Fibroblast of skin of scalp (primary cell): Measurements from ENCODE around the gene PDZD4. TPM values are rescaled to one million over a fixed set of nuclear protein-coding genes. Genes with fewer than 3 reads are reported as not detected.

Experiments used
- DNase-seq: peaks from one replicate; pipeline ENCODE4 v3.0.0-alpha.2; 2013
- polyA plus RNA-seq, 2 experiments: library from polyadenylated mRNA; unstranded; fragments of 120-200 nt; gene quantifications; one replicate each; pipeline ENCODE4 v1.2.1, GENCODE V29; 2013; ENCODE audit not compliant: insufficient read length in 2 of 2

The PDZD4 gene, protein sequence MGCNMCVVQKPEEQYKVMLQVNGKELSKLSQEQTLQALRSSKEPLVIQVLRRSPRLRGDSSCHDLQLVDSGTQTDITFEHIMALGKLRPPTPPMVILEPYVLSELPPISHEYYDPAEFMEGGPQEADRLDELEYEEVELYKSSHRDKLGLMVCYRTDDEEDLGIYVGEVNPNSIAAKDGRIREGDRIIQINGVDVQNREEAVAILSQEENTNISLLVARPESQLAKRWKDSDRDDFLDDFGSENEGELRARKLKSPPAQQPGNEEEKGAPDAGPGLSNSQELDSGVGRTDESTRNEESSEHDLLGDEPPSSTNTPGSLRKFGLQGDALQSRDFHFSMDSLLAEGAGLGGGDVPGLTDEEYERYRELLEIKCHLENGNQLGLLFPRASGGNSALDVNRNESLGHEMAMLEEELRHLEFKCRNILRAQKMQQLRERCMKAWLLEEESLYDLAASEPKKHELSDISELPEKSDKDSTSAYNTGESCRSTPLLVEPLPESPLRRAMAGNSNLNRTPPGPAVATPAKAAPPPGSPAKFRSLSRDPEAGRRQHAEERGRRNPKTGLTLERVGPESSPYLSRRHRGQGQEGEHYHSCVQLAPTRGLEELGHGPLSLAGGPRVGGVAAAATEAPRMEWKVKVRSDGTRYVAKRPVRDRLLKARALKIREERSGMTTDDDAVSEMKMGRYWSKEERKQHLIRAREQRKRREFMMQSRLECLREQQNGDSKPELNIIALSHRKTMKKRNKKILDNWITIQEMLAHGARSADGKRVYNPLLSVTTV
- 6.8 TPM for polyA plus RNA-seq (2013, experiment 1 of 2; ENCODE audit: insufficient read length)
- 6.3 TPM for polyA plus RNA-seq (2013, experiment 2 of 2; ENCODE audit: insufficient read length)

DNA sequence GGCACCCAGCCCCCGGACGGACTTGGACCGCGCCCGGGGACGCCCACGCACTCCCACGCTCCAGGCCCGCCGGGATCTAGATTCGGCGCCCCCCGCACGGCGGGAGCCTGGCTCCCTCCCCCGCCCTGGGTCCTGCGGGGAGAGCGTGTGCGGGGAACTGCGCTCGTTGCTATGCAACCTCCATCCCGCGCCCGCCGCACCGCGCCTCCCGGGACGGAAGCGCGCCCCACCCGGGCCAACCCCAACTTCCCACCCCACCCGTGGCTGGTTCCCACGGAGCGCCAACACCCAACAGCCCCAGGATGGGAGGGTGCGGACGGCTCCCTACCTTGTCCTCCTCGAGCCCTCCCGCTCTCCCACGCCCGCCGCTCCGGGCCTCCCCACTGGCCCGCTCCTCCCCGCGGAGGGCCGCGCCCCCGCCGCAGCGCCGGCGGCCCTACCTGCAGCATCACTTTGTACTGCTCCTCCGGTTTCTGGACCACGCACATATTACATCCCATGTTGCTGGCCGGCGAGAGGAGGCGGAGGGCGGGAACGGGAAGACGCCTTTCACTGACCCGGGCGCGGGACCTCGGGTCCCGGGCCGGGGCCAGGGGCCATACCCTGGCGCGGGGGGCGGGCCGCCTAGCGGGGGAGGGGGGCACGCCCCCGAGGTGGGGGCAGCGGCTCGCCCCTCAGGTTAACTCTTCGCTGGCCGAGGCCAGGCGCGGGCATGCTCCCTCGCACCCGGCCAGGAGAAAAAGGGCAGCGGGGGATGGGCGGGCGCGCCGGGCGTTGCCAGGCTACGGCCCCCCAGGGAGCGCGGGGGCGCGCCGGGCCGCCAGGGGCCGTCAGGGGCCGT lies at the start of gene PDZD4:
TSS of gene PDZD4 (minus strand) at position 746 of the 841 bp plus-strand sequence. CDS start at position 500, 246 bp downstream.
- no peak for DNase-seq

DNA sequence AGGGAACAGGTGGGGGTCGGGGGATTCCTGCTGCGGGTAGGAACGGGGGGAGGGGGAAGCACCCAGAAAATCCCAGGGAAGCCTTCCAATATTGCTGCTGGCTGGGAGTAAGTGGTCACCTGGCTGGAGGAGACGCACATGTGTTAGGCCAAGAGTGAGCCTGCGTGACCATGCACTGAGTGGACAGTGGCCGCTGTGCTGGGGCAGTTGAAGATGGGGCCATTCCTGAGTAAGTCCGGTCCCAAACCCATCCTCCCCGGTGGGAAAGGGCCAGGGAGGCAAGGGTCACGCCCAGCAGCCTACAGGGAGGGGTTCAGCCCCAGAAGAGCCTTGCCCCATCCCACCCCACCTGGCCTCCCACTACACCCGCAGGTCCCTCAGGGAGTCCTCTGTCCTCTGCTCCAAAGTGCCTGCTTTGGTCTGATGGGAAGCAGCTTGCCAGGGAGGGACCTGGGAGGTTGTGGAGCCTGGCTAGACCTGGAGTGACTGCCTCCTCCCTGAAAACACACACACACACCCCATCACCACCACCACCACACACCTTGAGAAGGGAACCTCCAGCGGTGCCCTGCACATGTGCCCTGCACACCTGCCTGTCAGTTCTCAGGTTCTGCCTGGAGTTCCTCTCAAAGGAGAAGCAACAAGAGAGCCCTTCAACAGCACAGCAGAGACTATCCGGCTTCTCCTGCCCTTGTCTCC lies 49.5 kb upstream of the PDZD4 start:
- no peak for DNase-seq

DNA sequence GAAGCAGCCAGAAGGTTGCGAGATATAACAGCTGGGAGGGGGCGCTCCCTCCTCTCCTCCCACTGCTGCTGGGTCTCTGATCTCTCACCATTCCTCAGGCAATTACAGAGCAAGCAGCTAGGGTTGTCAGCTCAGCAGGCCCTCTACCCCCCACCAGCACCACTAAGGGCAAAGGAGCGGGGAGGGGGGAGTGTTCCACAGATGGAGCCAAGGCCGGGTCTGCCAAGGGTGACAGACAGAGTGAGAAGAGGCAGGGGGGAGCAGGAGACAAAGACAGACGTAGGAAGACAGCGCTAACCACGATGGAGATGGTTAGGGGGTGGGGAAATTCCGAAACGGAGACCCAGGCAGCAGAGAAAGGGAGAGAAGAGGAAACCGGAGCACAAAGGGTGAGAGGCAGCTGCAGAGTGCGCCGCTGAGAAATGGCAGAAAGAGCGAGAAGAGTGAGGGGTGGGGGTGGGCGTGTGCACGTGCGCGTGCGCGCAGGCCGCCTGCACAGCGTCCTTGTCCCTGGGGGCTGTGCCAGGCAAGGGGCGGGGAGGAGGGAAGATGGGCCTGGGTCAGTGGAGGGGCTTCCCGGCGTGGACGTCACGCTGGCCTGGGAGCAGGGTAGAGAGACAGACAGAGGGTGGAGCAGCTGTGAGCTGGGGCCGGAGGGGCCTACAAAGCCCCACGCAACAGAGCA lies 48.8 kb upstream of the PDZD4 start:
- DNase-seq: no peak

DNA sequence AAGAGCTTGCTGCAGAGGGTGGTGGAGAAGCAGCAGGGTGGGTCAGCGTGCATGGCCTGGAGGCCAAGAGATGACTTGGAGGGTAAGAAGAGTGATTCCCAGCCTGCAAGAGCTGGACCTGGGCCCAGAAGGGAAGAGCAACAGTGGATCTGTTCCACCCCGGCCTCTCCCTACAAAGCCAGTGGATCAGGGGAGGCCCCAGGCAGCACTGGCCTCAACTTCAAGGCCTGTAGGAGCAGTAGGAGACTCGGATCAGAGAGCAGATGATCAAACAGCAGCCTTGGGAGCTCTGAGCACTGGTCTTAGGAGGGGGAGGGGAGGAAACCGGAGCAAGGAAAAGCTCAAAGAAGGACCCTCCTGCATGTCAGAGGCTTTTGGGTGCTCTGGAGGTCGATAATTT lies 48.0 kb upstream of the PDZD4 start:
- DNase-seq: no peak

DNA sequence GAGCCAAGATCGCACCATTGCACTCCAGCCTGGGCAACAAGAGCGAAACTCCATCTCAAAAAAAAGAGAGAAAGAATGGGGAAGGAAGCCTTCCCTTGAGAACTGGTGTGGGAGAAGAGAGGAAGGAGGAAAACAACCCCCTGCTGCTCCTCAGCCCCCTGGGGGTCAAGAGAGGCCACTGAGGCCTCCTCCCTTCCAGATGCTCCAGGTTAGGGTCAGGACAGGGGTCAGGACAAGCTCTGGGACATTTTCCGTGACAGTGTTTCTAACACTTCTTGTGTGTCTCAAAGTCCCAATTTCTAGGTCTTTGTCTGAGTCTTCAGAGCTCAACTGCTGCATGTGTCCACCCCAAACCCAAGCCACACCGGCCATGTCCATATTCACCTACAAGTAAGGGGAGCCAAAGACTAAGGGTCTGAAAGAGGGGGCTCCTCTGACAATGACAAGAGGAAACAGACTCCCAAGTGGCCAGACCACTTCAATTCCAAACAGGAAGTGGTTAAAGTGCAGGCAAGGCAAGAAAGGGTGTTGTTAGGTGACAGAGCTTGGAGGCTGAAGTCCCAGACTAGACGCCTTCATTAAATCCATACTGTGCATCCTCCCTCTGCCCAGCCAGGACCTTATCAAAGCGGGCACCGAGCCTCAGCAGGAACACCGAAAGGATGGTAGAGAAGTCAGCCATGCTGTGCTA lies 47.4 kb upstream of the PDZD4 start:
- no peak for DNase-seq

DNA sequence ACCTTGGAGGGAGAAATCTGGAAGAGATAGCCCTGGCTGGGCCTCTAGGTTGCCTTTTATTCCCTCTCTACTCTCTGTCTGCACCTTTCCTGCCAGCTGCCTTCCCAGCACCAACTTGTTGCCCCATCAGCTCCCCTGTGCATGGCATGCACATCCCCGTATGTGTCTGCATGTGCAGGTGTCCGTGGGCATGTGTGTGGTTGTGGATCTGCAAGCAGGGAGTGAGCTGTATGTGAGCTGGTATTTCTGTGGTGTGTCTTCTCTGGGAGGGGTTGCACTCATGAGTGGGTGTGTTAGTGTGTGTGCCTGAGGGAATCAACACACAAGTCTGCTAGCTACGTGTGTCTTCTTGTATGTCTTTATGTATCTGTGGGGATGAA lies 45.8 kb upstream of the PDZD4 start:
- DNase-seq: no peak

DNA sequence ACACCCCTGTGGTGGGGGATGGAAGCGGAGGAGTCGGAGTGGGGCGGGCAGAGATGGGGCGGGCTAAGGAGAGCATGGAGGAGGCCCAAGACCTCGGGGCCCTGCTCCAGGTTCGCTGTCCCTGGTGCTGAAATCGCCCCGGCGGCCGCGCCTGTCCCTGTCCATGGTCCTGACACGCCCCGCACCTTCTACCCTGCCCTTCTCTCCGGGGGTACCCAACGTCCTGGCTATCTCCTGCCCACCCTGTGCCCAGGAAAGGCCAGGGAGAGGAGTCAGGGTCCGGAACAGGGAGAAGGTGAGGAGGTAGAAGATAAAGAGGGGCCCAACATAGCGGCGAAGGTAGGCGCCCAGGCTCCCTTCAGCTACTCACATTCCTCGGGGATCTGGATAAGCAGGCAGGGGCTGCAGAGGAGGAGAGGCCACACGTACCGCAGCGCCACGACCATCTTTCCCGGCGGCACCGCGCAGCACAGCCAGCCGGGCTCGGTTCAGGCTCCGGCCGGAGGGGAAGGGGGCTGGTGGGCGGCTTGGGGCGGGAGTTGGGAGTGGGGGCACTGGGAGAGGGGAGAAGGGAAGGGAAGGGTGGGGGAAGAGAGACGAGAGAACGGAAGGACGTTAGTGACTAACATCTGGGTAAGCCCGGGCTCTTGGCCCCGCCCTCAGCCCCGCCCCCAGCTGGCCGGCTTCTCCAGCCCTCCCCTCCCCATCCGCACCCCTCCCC lies 45.2 kb upstream of the PDZD4 start:
- DNase-seq: peak; percentile 27

DNA sequence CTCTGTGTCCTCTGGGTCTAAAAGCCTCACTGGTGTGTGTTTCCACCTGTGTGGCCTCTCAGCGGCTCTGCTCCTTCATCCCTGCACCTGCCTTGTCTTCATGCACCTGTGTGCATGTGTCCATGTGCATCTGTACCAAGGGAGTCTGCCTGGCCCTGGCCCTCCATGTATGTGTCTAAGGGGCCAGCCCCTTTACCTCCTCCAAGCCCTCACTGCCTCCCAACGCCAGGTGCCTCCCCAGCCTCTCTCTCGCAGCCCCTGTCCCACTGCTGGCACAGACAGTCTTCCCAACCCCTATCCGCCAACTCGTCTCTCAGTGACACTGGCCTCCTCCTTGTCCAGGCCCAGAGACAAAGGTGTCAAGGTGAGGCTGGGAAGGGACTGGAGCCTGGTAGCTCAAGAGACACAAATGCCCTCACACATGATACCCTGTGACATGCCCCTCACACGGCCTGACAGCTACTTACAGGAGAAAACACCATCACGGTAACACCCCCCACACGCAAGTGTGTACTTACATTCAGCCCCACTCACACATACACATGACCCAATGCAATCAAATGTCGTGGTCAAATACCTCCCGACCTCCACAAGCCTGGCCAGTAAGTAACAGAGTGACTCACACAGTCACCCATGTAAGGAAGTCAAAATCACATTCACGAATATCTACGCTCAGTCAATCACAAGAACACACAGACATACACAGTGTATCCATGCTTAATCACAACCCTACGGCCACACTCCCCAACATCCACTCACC lies 44.2 kb upstream of the PDZD4 start:
- DNase-seq: no peak

DNA sequence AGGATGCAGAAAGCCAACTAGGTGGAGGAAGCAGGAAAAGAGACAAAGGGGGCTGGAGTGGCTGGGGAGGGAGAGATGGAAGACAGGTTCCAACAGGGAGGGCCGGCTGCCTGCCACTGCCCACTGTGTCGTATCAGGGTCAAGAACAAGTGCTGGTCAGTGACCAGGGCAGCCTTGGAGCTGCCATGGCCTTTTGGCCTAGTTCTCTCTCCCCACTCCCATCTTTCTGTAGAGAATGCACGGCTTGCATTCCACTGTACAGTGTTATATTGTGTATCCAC lies 43.7 kb upstream of the PDZD4 start:
- DNase-seq: no peak

DNA sequence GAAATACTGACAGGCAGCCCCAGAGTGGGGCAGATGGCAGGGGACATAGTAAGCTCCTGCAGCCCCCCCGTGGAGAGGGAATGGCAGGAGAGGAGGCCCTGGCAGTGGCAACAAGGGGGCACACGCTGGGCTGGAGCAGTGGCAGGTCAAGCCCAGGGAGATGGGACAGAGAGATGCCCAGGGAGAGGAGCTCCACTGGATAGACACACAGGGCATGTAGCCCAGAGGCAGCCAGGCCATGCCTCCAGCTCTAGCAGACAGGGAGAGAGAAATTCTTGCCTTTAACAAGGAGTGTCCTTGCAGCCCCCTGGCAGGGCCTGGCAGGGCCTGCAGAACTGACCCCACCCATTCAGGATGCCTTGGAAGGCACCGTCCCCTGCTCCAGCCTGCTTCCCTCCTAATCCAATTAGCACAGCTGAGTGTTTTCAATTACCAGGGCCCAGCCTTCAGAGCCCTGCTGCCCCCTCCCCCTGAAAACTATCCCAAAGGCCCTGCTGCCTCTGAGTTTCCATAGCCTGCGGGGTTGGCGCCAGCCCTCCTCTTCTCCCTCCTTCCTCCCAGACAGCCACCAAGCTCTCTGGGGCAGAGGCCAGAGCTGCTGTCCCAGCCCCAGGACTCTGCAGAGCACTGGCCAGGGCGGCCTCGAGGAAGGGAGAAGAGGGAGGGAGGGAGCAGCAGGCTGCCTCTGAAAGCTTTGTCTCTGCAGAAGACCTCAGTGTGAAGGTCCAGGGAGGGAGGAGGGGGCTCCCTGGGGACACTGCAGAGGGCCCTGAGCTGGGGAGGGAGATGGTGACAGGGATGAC lies 43.1 kb upstream of the PDZD4 start:
- no peak for DNase-seq

DNA sequence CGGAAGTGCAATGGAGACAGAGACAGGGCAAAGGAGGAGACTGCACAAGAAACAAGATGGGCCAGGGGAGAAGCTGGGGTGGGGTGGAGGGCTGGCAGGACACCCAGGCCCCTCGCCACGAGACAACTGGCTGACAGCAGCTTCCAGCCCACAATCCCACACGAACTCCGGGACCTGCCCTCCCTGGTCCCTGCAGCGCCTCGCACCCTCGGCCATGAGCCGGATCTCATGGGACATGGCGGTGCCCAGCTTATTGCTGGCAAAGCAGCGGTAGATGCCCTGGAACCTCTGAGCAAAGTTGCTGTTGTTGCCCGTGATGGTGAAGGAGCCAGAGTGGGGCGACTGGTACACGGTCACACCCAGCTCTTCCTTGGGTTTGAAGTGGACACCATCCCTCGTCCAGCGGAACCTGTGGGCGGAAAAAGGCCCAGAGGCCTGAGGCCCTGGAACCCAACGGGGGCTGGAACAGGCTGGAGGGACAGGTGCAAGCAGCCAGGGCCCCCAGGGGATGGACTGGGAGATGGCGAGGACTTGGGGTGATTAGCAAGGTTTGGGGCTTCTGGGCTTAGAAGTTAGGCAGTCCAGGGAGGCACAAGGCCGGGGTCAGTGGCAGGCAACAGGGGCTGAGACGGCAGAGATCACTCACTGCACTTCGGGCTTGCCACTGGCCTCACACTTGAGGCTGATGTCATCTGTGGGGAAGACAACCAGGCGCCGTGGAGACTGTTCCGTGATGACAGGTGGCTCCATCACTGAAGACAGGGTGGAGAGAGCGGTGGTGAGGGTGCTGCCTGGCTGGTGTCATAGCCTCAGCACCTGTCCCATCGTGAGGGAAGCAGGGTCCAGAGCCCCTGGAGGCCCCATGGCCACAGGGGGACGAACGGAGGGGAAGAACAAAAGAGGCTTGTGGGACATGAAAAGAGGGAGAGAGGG lies 41.9 kb upstream of the PDZD4 start:
- no peak for DNase-seq

DNA sequence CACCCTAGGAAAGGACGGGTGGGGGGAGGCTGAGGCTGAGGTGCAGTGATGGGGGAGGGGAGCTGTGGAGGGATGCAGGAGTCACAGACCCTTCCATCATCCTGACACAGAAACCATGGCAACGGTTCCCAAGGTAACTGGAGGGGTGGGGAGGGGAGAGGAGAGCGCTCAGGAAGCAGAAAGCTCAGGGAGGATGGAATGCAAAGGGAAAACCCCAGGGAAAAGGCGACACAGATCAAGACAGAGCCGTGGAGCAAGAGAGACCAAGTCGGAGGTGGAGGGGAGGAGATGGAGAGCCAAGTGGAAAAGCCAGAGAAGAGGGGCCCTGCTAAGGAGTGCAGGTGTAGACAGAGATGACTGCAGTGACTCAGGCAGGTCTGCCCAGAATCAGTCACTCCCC lies 41.1 kb upstream of the PDZD4 start:
- no peak for DNase-seq

DNA sequence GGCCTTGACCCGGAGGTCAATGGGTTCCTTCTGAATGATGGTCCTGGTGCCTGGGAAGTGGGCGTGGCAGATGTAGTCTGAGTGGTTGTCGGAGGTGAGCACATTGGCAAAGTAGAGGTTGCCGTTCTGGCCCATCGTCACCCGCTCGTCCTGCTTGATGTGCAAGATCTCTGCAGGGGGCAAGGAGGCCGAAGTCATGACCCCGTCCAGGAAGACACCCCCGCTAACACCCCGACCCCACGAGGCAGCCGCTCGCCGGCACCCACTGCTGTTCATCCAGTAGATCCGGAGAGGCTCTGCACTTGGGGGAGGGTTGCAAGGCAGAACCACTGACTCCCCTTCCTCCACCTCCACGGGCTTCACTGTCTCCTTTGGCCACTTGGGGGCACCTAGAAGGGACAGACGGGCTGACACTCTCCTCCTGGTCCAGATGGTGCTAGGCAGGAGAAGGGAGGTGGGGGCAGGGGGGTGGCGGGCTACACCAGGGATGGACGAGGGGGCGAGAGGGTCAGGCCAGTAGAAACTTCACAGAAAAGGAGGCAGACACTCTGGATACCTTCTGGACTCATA lies 40.5 kb upstream of the PDZD4 start:
- DNase-seq: no peak

DNA sequence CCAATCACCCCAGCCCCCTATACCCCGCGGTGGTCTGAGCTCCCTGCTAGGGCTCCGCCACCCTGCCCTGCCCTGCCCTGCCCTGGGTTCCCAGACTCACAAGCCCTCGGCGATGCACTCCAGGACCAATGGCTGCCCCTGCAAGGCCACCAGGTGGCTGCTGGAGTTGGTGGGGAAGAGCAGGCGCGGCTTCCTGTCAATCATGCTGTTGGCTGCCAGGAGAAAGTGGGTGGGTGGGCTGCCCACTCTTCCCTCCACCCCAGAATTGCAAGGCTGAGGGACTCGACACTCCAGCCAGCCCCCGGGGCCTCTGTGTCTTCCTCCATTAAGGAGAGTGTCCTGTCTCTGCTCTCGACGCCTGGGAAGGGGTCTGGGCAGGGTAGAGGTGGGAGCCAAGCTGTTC lies 39.9 kb upstream of the PDZD4 start:
- no peak for DNase-seq

DNA sequence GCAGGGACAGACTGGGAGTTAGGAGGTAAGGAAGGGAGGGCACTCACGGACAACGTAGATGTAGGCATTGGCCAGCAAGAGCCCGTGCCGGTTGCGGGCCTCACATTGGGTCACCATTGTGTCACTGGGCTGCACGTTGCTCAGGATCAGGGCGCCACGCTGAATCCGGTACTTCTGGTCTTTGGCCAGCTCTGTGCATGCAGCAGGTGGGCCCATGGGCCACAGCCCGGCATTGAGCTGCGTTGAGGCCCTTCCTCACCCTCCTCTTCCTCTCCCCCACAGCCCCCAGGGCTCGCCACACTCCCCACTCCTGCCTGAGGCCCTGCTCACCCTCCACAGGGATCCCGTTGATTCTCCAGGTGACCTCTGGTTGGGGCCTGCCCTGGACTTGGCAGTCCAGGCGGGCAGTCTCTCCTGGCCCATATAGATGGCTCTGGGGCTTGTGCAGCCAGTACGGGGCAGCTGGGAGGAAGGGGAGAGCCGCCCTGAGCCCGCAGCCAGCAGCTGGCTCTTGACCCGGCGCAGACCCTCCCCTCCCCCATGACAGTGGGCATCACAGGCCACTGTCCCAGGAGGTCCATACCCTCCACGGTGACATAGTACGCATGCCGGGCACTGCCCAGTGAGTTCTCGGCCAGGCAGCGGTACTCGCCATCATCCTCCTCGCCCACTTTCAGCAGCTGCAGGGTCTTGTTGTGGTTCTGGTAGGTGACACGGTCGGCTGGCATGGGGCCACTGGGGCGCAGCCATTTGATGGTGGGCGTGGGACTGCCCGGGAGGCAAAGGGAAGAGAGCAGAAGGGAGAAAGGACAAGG lies 39.3 kb upstream of the PDZD4 start:
- DNase-seq: no peak
